Thyroid gland (tissue), 4 donors: ENCODE results near the gene SPANXA1.

Experiments
- CTCF ChIP-seq, 6 experiments: fragments of 200-600 bp in 3 of 6; fragments of 450-650 bp in 3 of 6; sonication (generic) in 3 of 6; IDR thresholded peaks; one replicate each; pipeline ENCODE4 v1.5.1; 2016 to 2019; ENCODE audit warnings: antibody characterized with exemption in 6 of 6, mild to moderate bottlenecking in 2 of 6, inconsistent platforms in 1 of 6, moderate library complexity in 1 of 6
- POLR2A ChIP-seq, 2 donors: fragments of 450-650 bp; IDR thresholded peaks; one replicate each; pipeline ENCODE4 v1.6.1; 2017; ENCODE audit warnings: antibody characterized with exemption in 2 of 2, mild to moderate bottlenecking in 2 of 2, moderate library complexity in 1 of 2

DNA sequence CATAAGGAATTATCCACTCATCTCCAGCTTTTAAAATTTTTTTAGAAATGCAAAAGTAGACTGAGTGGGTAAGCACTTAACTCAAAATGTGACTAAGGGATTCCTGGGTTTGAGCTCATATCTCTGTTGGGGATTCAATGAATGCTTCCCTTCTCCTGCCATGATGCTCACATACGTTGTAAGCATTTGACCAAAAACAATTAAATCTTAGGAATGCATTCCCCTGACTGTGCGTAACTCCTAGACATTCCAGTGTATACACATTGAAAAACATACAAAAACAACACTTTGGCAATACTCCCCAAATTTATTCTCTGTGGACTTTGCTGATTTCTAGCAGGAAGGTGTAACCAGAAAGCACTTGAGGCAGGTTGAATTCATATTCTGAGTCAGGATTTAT, 34.8 kb upstream of the SPANXA1 start:
- TF ChIP-seq CTCF (IDR thresholded peaks at IDR 0.05) (no peak), POLR2A (IDR thresholded peaks at IDR 0.05) (no peak)
